Cardiac fibroblast (primary cell): Measurements from ENCODE around the gene OSBPL10.

Source experiments
- DNase-seq, 2 donors: peaks; one replicate each; pipeline versions ENCODE4 v3.0.0 to v3.0.0-alpha.2; 2010; ENCODE audit warnings: low read depth in 2 of 2
- H3K4me3 ChIP-seq, 2 donors: replicated peaks in 1 of 2; 1 replicate in 1 of 2; 2 replicates in 1 of 2; pipeline ENCODE4 v1.5.1; 2011; ENCODE audit warnings: low read depth in 2 of 2, low read length in 2 of 2, mild to moderate bottlenecking in 2 of 2, moderate library complexity in 1 of 2
- CTCF ChIP-seq: IDR thresholded peaks from one replicate; pipeline ENCODE4 v1.5.1; 2011; ENCODE audit warnings: low read depth, mild to moderate bottlenecking, low read length, inconsistent platforms

Gene OSBPL10

GRCh38 chr3:31671451-31671850 is 309.6 kb downstream of the OSBPL10 start:
- TF ChIP-seq CTCF = no peak
- no peak for DNase-seq
- H3K4me3 ChIP-seq = no peak overlapping the region

- no peak for TF ChIP-seq CTCF
- no peak overlapping the region for H3K4me3 ChIP-seq
- DNase-seq = no peak
Observed at GRCh38 chr3:31670722-31671121, 310.3 kb downstream of the OSBPL10 start.

DNA sequence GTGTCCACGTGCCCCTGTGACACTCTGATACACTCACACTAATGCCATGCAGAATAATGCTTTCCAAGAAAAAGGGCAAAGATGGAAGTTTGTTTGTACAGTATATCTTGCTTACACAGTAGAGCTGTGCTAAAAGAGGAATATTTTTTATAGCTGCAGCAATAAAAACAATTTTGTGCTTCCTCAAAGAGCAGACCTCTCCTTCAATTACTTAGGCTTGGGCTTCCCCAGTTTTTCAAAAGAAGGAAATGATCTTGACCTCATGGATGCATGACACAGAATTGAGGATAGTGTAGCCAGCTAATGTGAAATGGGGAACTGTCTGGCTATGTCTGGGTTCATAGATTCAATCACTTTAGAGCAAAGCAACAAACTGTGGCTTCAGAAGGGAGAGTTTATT is 310.9 kb downstream of the OSBPL10 start:
- no peak overlapping the region for H3K4me3 ChIP-seq
- no peak for TF ChIP-seq CTCF
- DNase-seq = no peak

DNA sequence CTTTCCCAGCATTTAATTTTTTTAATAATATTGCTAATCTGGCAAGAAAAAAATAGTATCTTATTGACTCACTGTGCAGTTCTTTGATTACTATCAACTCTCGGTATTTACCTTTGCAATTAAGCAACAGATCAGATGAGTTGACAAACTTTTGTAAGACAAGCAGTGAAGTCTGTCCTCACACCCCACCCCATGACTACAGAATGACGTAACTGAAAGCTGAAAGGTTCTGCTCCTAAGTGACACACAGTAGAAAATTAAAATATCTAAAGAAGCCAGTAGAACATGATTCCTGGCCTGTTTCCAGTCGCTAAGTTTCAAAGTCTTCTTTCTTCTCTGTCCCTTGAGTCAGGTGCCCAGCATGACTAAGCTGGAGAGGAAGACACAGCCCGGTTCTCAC is 312.8 kb downstream of the OSBPL10 start:
- DNase-seq = no peak
- TF ChIP-seq CTCF = no peak

DNA sequence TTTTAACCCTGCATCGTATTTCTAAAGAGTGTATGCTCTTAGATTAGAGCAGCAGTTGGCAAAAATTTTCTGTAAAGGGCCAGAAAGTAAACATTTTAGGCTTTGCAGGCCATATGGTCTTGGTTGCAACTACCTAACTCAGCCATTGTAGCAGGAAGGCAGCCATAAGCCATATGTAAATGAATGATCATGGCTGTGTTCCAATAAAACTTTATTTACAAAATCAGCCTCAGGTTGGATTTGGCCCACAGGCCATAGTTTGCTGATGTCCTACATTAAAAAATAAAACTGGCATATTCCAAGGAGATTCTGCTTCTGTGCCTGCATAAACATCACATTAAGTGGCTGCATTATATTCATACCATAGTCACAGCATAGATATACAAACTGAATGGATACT is 313.5 kb downstream of the OSBPL10 start:
- no peak for TF ChIP-seq CTCF
- H3K4me3 ChIP-seq = no peak overlapping the region
- DNase-seq = no peak

More for the DNA sequence above, 312.8 kb downstream of the OSBPL10 start:
- H3K4me3 ChIP-seq = no peak overlapping the region

DNA sequence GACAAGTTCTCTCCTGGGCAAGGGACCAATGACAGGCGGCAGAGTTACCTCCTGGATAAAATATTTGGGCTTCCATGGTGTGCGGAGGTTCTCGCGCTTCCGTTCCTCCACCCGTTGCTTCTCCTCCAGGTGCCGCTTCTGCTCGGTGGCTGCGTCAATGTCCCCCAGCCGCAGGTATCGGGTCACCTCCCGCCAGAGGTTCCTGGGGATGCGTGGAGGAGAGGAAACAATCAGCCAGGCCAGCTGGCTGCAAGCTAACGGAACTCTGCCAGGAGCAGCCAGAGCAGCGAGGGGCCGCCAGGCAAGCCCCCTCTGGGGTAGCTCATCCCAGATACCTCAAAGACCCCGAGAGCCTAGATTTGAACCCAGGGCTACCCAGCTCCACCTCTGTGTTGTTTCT is 317.0 kb downstream of the OSBPL10 start:
- no peak for DNase-seq
- TF ChIP-seq CTCF = no peak

GRCh38 chr3:31661993-31662670 is 318.9 kb downstream of the OSBPL10 start:
- no peak for DNase-seq
- no peak overlapping the region for H3K4me3 ChIP-seq
- no peak for TF ChIP-seq CTCF

More for the DNA sequence above, 317.0 kb downstream of the OSBPL10 start:
- no peak overlapping the region for H3K4me3 ChIP-seq
